ENCODE data around the gene CCIN.

- no peak for TF ChIP-seq MAZ (IDR thresholded peaks at IDR 0.05; ENCODE audit: borderline replicate concordance, low read depth, low read length)
- TF ChIP-seq CTCF (conservative IDR thresholded peaks at IDR 0.05; ENCODE audit: low read depth, low read length) = no peak
- no peak for TF ChIP-seq BHLHE40 (IDR thresholded peaks at IDR 0.05; ENCODE audit: low read depth, low read length)
- no peak for TF ChIP-seq POLR2A (IDR thresholded peaks at IDR 0.05; ENCODE audit: low read depth, low read length)
- TF ChIP-seq CEBPB (IDR thresholded peaks at IDR 0.05; ENCODE audit: low read depth, low read length) = no peak
- TF ChIP-seq MXI1 (IDR thresholded peaks at IDR 0.05; ENCODE audit: borderline replicate concordance, low read depth, low read length) = no peak
- no peak for TF ChIP-seq SMC3 (IDR thresholded peaks at IDR 0.05; ENCODE audit: low read depth, low read length)
- no peak for TF ChIP-seq RAD21 (IDR thresholded peaks at IDR 0.05; ENCODE audit: low read length)
- no peak for TF ChIP-seq NFE2L2 (IDR thresholded peaks at IDR 0.05; ENCODE audit: low read depth, low read length)
- no peak for TF ChIP-seq MAFK (IDR thresholded peaks at IDR 0.05; ENCODE audit: low read depth, low read length)
Measured at GRCh38 chr9:36174271-36174670, 5.1 kb downstream of the CCIN start.
